ENCODE data around the gene CYP17A1.

DNA sequence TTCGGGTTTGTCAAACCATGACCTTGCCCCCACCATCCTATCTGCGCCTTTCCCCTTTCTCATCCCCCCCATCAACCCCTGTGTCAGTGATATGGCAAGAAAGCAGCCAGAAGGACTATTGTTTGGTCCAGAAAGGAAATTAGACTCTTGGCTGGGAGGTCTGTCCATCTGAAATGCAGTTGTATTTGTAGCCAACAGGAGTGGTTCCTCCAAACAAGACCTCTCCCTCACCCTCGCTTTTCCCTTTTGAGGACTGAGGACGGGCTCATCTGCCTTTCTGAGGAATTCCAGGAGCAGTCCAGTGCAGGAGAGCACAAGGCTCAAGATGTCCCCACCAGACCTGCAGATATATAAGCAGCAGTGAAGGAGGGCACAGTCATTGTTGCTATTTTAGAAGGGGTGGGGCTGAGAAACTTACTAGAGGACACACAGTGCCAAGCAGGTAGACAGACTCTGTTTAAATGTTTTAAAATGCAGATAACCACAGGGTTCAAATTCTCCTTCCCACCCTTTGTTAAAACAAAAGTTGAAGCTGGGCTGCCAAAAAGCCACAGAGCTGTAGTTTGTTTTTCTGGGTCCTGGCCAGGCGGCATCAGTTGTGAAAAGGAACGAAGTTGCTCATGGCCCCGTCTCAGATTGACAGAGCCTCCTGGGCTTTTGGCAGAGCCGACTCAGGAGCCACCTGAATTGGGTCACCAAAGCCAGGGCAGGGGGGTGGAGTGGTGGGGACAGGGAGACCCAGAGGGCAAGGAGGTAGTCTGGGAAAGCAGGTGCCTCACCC is 37.3 kb downstream of the CYP17A1 start:
- TF ChIP-seq SPI1 (IDR thresholded peaks at IDR 0.05; ENCODE audit: borderline replicate concordance, insufficient read depth, low read depth, low read length) (no peak), RELA (IDR thresholded peaks at IDR 0.05; ENCODE audit: borderline replicate concordance, partially characterized antibody) (no peak), CREB1 (IDR thresholded peaks at IDR 0.05; ENCODE audit: low read depth) (no peak), SREBF1 (IDR thresholded peaks at IDR 0.05; ENCODE audit: low read length) (no peak)
- TF ChIP-seq, protein P1, sequence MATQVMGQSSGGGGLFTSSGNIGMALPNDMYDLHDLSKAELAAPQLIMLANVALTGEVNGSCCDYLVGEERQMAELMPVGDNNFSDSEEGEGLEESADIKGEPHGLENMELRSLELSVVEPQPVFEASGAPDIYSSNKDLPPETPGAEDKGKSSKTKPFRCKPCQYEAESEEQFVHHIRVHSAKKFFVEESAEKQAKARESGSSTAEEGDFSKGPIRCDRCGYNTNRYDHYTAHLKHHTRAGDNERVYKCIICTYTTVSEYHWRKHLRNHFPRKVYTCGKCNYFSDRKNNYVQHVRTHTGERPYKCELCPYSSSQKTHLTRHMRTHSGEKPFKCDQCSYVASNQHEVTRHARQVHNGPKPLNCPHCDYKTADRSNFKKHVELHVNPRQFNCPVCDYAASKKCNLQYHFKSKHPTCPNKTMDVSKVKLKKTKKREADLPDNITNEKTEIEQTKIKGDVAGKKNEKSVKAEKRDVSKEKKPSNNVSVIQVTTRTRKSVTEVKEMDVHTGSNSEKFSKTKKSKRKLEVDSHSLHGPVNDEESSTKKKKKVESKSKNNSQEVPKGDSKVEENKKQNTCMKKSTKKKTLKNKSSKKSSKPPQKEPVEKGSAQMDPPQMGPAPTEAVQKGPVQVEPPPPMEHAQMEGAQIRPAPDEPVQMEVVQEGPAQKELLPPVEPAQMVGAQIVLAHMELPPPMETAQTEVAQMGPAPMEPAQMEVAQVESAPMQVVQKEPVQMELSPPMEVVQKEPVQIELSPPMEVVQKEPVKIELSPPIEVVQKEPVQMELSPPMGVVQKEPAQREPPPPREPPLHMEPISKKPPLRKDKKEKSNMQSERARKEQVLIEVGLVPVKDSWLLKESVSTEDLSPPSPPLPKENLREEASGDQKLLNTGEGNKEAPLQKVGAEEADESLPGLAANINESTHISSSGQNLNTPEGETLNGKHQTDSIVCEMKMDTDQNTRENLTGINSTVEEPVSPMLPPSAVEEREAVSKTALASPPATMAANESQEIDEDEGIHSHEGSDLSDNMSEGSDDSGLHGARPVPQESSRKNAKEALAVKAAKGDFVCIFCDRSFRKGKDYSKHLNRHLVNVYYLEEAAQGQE (IDR thresholded peaks at IDR 0.05; ENCODE audit: low read depth, low read length) = no peak
- TF ChIP-seq, protein P2, sequence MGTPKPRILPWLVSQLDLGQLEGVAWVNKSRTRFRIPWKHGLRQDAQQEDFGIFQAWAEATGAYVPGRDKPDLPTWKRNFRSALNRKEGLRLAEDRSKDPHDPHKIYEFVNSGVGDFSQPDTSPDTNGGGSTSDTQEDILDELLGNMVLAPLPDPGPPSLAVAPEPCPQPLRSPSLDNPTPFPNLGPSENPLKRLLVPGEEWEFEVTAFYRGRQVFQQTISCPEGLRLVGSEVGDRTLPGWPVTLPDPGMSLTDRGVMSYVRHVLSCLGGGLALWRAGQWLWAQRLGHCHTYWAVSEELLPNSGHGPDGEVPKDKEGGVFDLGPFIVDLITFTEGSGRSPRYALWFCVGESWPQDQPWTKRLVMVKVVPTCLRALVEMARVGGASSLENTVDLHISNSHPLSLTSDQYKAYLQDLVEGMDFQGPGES (IDR thresholded peaks at IDR 0.05) = no peak

All from GM12878 (cell line).